ENCODE data around the gene CCDC122. TPM values are rescaled to one million over a fixed set of nuclear protein-coding genes. Genes with fewer than 3 reads are reported as not detected.

Gene CCDC122
- total RNA-seq, 4 donors from 2014 or later: 0.16 to 1.7 (median 1.1) TPM; not detected in 1

DNA sequence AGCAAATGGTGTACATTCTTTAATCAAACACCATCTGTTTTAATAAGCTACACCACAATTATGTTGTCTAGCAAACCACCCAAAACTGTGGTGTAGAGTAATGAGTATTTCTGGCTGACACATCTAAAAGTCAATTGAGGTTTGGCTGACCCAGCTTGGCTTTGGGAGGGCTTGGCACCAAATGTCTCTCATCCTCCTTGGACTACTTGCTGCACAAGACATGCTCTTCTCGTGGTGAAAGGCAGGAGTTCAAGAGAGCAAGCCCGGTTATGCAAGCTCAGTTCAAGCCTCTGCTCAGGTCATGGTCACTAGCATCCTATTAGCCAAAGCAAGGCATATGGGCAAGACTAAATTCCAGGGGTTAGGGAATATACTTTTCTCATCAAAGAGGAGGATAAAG is 37.3 kb upstream of the CCDC122 start:
- H3K9me3 ChIP-seq: no peaks in the 10 kb centered on the region
- DNase-seq (no peak), ATAC-seq (no peak)
- H3K27ac ChIP-seq: no peak overlapping the region
- H3K4me1 ChIP-seq: no peaks in the 10 kb centered on the region
- in situ Hi-C loops (cut with MboI; ENCODE audit: low sequenced_read_pairs in 4 of 4) (loop anchor here (25.0 kb wide), 6 partner anchors 120 to 1395 kb away; partner anchors contain the start of genes GPALPP1 (in 3 of the 4) and NUFIP1 (in 3 of the 4)), intact Hi-C loops (cut with DNase I; ENCODE audit: low total_unique reads) (no loop called here)
- H3K27me3 ChIP-seq: no peaks in the 10 kb centered on the region
- TF ChIP-seq, protein P1, sequence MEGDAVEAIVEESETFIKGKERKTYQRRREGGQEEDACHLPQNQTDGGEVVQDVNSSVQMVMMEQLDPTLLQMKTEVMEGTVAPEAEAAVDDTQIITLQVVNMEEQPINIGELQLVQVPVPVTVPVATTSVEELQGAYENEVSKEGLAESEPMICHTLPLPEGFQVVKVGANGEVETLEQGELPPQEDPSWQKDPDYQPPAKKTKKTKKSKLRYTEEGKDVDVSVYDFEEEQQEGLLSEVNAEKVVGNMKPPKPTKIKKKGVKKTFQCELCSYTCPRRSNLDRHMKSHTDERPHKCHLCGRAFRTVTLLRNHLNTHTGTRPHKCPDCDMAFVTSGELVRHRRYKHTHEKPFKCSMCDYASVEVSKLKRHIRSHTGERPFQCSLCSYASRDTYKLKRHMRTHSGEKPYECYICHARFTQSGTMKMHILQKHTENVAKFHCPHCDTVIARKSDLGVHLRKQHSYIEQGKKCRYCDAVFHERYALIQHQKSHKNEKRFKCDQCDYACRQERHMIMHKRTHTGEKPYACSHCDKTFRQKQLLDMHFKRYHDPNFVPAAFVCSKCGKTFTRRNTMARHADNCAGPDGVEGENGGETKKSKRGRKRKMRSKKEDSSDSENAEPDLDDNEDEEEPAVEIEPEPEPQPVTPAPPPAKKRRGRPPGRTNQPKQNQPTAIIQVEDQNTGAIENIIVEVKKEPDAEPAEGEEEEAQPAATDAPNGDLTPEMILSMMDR (IDR thresholded peaks at IDR 0.05 in 4 of 5, conservative IDR thresholded peaks at IDR 0.05 in 1 of 5): no peak
- TF ChIP-seq POLR2A (IDR thresholded peaks at IDR 0.05): no peak
- H3K36me3 ChIP-seq: no peaks in the 10 kb centered on the region
- no peak overlapping the region for H3K4me3 ChIP-seq

DNA sequence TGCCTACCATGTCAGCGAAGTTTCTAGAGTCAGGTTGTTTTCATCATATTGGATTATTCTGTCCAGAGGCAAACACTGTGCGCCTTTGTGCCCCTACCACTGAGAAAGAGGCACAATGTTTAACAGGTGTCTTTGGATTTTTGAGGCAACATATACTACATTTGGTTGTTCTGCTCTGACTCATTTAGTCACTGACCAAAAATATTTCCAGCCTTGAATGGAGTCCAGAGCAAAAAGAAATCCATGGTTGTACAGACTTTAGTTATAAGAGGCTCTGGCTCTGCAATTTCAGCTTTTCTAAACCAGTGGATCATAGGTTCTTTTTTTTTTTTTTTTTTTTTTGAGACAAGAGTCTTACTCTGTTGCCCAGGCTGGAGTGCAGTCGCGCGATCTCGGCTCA is 35.9 kb upstream of the CCDC122 start:
- no peak for ATAC-seq
- in situ Hi-C loops (cut with MboI; ENCODE audit: low sequenced_read_pairs in 4 of 4): loop anchor here (25.0 kb wide), 6 partner anchors 122 to 1397 kb away; partner anchors contain the start of genes GPALPP1 (in 3 of the 4) and NUFIP1 (in 3 of the 4)
- Histone ChIP-seq H3K27me3 (no peaks in the 10 kb centered on the region), H3K36me3 (no peaks in the 10 kb centered on the region), H3K4me3 (no peak overlapping the region), H3K4me1 (peaks cover 0 to 4% of the 10 kb centered on the region in 2 donors), H3K9me3 (no peaks in the 10 kb centered on the region), H3K27ac (no peak overlapping the region)
- TF ChIP-seq, protein P1 (IDR thresholded peaks at IDR 0.05 in 4 of 5, conservative IDR thresholded peaks at IDR 0.05 in 1 of 5): no peak
- TF ChIP-seq POLR2A (IDR thresholded peaks at IDR 0.05): no peak
- no peak for DNase-seq
- intact Hi-C loops (cut with DNase I; ENCODE audit: low total_unique reads): no loop called here

DNA sequence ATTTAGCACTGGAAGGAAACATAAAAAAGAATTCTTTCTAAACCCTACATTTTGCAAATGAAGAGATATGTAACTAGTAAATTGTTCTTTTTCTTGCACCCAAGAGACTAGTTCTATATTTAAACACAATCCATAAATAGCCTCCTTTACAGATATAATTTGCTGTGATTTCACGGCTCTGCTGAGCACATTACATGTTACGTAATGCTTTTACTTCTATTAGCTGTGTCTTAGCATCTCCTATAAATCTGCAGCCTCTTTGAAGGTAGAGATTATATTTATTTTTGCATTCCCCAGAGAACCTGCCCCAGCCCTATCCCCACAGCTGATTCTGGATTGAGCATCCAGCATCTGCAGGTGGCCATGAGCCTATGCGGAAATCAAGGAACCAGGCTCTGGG is 32.3 kb upstream of the CCDC122 start:
- DNase-seq (no peak), ATAC-seq (no peak)
- Histone ChIP-seq H3K27ac (no peak overlapping the region), H3K4me1 (peaks cover 0 to 4% of the 10 kb centered on the region in 2 donors), H3K27me3 (no peaks in the 10 kb centered on the region), H3K4me3 (no peak overlapping the region), H3K36me3 (no peaks in the 10 kb centered on the region), H3K9me3 (no peaks in the 10 kb centered on the region)
- TF ChIP-seq, protein P1 (IDR thresholded peaks at IDR 0.05 in 4 of 5, conservative IDR thresholded peaks at IDR 0.05 in 1 of 5): no peak
- no peak for TF ChIP-seq POLR2A (IDR thresholded peaks at IDR 0.05)
- intact Hi-C loops (cut with DNase I; ENCODE audit: low total_unique reads) (no loop called here), in situ Hi-C loops (cut with MboI; ENCODE audit: low sequenced_read_pairs in 4 of 4) (loop anchor here (25.0 kb wide), 6 partner anchors 125 to 1400 kb away; partner anchors contain the start of genes GPALPP1 (in 3 of the 4) and NUFIP1 (in 3 of the 4))

DNA sequence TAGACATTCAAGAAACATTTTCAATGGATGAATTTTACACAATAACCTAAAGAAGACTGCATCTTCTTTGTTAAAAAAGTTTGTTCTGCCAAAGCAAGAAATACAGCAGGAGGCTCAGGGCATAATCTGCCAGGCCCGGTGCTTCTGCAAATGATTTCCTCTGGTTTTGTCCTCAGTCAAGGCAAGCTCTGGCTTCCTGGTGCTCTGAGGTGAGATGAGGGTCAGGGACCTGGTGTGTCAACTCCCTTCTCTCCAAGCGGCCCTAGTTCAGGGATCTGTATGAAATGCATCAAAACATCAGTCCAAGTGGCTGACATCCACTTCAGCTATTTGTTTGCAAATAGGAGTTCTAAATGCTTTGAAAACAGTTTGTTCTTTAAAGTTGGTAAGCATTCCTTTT is 31.7 kb upstream of the CCDC122 start:
- Histone ChIP-seq H3K36me3 (no peaks in the 10 kb centered on the region), H3K4me1 (peaks cover 0 to 4% of the 10 kb centered on the region in 2 donors), H3K4me3 (no peak overlapping the region), H3K27ac (no peak overlapping the region), H3K27me3 (no peaks in the 10 kb centered on the region), H3K9me3 (no peaks in the 10 kb centered on the region)
- in situ Hi-C loops (cut with MboI; ENCODE audit: low sequenced_read_pairs in 4 of 4): loop anchor here (25.0 kb wide), 6 partner anchors 126 to 1401 kb away; partner anchors contain the start of genes GPALPP1 (in 3 of the 4) and NUFIP1 (in 3 of the 4)
- TF ChIP-seq POLR2A (IDR thresholded peaks at IDR 0.05): no peak
- TF ChIP-seq, protein P1 (IDR thresholded peaks at IDR 0.05 in 4 of 5, conservative IDR thresholded peaks at IDR 0.05 in 1 of 5): no peak
- intact Hi-C loops (cut with DNase I; ENCODE audit: low total_unique reads): no loop called here
- DNase-seq (no peak), ATAC-seq (no peak)

Data from gastrocnemius medialis (tissue), 4 donors.